Stimulated activated CD8-positive, alpha-beta memory T cell treated with anti-CD3 and anti-CD28 coated beads, Interleukin-2, amount 100 ng/mL, for 48 hours (primary cell): ENCODE measurements around the gene CNN2.

ENCODE experiments used
- DNase-seq, 2 donors: peaks; one replicate each; pipeline ENCODE4 v3.0.0-alpha.2; 2020; ENCODE audit warnings: low read depth in 2 of 2

Gene CNN2

DNA sequence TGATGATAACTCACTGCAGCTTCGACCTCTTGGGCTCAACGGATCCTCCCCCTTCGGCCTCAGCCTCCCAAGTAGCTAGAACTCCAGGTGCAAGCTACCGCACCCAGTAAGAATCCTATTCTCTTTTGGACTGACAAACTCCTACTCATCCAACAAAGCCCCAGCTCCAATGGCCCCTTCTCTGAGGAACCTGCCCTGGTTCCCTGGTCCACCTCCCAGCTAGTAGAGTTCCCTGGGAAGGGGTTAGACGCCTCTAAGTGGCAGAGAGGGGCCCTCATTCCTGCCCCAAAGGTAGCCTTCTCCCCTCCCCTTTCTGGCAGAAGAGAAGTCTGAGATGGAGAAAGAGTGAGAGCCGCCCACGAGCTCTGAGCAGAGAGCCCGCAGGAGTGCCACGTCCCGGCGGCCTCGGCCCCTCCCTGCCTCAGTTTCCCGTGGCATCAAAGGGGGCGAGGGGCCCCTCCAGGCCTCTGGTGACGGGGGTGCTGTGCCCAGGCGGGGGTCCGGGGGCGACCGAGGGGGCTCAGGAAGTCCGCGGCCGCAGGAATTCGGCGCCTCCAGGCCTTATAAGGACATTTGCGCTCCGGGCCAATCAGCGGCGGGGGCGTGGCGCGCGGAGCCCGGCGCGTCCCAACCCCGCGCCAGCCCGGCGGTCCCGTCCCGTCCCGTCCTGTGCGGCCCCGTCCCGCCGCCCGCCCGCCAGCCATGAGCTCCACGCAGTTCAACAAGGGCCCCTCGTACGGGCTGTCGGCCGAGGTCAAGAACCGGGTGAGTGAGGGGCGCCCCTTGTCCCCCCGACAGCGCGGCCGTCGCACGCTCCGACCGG lies at the start of gene CNN2:
CNN2 (plus strand) TSS at position 649 of the 823 bp plus-strand sequence; CDS start at position 703, 54 bp downstream.
- peak; percentile 58 to 61 for DNase-seq

DNA sequence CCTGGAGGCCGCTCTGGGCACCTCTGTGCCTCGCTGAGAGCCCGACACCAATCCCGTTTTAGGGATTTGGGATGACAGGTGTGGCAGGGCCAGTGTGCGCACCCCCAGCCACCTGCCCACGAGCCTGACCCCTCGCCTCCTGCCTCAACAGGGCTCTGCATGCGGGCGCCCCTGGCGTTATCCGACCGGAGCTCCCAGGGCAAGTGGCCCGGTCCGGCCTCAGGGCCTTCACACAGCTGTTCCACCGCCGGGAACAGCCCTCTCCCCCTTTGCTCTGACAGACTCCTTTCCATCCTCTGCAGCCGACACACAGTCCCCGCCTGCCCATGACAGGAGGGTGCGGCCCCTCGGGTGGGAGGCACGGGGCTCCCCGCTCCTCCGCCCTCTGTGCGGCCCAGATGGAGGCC lies 49.3 kb upstream of the CNN2 start:
- DNase-seq, result no peak

DNA sequence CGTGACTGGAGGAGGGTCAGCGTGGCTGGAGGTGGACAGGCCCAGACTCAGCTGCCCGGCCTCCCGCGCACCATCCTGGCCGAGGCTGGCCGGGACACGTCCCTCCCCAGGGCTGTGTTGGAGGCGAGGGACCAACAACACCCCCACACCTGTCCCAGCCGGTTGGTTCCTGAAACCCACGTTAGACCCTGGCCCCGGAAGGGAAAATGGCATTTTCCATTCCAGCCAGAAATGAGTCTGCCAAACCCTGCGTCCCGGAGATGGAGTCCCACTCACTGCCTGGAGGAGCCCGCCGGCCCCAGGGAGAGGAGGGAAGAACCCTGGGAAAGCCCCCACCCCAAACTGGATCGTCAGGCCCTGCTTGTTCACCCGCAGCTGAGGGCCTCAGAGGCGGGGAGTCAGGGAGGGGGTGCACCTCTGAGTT lies 47.1 kb upstream of the CNN2 start:
- no peak for DNase-seq

DNA sequence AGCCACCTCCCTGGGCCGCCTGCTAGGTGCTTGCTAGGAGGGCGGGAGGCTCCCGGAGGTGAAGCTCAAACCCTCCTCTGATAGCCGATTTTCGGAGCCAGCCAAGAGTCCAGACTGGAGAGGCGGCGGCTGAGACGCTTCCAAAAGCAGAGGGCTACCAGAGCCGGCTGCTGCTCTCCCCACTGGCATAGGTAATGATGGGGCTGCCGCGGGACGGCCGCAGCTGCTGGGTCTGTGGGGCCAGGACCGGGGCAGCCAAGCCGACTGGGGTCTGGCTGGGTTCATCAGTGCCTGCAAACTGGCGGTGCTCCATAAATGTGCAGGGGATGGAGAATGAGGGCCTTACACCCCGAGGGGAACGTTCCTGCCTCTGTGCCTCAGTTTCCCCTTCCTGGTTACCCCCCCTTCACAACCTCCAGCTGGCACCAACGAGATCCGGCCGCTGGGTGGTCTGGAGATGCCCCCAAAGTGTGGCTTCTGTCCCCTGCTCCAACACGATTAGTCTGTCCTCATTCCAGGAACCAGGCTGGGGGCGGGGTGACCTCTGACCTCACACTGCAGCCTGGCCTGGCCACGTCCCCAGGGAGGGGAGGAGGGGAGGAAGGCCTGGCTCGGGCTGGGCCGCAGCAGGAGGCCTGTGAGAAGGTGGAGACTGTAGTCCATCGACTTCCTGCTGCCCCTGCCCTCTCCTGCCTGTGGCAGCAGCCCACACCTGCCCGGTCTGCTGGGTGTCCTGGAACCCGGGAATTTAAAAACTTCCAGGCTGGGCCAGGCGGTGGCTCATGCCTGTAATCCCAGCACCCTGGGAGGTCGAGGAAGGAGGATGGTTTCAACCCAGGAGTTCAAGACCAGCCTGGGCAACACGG lies 46.0 kb upstream of the CNN2 start:
- no peak for DNase-seq

DNA sequence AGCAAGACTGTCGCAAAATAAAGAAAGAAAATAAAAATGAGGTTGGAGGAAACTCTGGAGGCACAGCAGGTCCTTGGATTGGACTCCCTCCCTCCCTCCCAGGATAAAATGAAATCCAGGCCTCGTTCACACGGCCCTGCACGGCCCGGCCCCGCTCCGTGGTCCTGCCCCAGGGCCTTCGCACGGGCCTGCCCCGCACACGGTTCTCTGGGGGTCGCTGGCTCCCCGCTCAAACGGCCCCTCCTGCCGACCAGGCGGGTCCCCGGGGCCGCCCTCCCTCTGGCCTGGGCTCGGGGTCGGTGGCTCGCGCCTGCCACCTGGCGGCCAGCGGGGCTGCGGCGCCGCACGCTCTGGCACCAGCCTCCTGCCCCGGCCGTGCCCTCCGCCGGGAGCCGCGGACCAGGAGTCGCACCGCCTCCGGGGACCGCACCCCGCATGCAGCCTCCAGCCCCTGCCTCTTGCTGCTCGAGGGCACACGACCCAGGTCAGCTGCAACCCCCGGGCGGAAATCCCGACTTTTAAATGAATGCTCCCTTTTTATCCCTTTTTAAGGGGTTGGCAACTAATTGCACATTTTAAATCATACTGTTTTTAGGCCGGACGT lies 43.7 kb upstream of the CNN2 start:
- peak; percentile 70 to 74 for DNase-seq

DNA sequence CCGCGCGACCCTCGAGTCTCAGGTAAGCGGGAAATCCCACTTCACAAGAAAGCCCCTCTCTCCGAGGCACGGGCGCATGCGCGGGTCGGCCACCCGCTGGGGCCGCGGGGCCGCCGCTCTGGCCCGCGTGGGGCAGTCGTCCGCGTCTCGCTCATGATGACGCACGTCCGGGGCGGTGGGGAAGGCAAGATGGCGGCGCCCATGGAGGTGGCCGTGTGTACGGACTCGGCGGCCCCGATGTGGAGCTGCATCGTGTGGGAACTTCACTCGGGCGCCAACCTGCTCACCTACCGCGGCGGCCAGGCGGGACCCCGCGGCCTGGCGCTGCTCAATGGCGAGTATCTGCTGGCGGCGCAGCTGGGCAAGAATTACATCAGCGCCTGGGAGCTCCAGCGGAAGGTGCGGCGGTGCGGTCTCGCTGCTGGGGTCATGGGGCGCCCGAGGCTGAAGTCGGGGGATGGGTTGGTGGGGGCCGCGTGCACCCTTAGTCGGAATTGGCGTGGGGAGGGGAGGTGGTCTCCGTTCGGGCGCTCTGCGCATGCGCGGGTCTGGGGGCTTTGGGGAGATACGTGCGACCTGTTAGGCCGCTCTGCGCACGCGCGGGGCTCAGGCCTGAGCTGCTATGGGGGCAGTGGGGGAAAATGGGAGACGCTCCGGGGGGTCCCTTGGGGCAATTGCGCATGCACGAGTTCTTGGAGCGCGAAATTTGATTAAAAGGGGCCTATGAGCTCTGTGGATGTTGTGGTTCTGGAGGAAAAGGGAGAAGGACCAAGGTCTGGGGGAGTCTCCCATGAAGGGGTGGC lies 42.0 kb upstream of the CNN2 start, which contains the start of gene WDR18:
WDR18 (plus strand) TSS at position 181 of the 803 bp plus-strand sequence; CDS start at position 190, 9 bp downstream.
- DNase-seq, result peak; percentile 89 to 91

DNA sequence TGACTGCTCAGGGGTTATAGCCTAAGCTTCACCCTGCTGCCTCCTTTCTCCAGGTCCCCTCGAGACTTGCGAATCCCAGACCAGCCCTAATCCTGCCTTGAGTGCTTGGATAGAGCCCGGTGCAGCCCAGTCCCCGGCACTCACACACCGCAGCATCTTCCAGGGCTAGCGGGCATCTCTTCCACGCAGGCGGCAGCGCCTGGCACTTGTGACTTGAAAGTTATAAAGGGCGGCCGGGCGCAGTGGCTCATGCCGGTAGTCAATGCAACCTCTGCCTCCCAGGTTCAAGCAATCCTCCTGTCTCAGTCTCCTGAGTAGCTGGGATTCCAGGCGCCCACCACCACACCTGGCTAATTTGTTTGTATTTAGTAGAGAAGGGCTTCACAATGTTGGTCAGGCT lies 40.3 kb upstream of the CNN2 start:
- no peak for DNase-seq

DNA sequence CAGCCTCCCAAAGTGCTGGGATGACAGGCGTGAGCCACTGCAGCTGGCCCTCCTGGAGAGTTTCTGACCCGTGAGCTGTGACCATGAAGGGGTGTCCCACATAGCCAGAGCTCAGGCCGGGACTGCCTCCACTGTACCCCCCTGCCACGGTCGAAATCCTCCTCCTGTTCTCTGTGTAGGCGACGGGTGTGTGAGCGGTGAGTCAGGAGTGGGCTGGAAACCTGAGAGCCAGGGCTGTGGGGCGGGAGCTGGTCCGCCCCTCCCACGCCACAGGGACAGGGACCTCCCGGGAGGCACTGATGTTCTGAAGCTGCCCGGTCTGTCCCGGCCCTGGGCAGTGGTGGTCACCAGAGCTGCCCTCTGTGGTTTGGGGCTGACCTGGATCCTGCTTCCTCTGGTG lies 38.3 kb upstream of the CNN2 start:
- no peak for DNase-seq

DNA sequence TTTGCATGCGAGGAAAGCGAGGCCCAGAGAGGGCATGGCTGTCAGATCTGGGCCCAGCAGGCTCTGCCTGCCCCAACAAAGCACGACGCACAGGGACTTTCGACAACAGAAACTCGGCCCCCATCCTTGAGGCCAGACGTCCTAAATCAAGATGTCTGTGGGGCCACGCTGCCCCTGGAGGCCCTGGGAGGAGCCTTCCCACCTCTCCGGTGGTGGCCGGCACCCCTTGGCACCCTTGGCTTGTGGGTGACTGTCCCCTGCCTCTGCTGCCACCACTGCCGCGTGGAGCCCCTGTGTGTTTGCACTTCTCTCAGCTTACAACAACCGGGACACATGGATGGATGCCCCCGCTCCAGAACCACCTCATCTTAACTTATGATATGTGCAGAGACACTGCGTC lies 37.9 kb upstream of the CNN2 start:
- no peak for DNase-seq

DNA sequence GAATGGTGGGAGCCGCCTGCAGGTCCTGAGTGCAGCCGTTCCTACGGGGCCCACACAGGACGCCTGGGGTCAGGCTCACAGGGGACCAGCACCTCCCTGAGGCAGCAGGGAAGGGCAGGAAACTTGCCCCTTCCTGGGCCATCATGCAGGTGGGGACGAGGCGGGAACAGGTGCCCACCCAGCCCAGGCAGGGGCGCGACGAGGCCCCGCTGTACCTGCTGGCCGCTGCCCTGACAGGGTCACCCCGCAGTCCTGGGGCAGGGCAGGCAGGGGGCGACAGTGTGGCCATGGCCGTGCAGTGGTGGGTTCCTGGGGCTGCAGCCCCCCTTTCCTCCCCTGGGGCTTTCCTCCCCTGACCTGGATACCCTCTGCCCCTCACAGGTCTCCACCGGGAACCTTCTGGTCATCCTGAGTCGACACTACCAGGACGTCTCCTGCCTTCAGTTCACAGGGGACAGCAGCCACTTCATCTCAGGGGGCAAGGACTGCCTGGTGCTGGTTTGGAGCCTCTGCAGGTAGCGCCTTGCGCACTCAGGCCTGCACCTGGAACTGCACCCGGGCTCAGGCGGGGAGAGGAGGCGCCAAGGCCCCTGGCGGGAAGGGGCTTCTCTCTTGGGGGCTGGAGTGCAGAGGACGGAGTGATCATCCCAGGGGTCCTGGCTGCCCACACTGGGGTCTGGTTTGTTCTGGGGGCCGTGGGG lies 36.9 kb upstream of the CNN2 start:
- DNase-seq, result no peak

DNA sequence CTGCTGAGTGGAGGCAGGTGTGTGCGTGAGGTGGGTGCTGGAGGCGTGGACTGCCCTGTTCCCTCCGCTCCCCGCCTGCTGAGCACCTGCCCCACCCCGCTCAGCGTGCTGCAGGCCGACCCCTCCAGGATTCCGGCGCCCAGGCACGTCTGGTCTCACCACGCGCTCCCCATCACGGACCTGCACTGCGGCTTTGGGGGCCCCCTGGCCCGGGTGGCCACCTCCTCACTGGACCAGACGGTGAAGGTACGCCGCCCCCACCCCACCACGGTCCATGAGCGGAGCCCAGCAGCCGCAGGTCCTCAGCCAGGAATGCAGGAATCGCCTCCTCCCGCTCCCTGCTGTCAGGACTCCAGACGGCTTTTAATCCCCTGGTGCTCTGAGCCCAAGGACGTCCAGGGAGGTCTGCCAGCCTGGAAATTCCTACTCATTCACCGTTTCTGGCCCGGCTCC lies 36.3 kb upstream of the CNN2 start:
- DNase-seq, result no peak

DNA sequence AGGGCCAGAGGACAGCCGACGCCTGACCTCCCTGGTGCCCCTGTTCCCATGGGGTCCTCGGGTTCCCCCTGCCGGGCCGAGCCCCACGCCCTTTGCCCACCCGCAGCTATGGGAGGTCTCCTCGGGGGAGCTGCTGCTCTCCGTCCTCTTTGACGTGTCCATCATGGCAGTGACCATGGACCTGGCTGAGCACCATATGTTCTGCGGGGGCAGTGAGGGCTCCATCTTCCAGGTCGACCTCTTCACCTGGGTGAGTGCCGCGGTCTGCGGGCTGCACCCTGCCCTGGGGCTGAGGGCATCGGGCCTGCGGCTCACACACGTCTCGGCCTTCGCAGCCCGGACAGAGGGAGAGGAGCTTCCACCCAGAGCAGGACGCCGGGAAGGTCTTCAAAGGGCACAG lies 35.7 kb upstream of the CNN2 start:
- DNase-seq, result no peak

DNA sequence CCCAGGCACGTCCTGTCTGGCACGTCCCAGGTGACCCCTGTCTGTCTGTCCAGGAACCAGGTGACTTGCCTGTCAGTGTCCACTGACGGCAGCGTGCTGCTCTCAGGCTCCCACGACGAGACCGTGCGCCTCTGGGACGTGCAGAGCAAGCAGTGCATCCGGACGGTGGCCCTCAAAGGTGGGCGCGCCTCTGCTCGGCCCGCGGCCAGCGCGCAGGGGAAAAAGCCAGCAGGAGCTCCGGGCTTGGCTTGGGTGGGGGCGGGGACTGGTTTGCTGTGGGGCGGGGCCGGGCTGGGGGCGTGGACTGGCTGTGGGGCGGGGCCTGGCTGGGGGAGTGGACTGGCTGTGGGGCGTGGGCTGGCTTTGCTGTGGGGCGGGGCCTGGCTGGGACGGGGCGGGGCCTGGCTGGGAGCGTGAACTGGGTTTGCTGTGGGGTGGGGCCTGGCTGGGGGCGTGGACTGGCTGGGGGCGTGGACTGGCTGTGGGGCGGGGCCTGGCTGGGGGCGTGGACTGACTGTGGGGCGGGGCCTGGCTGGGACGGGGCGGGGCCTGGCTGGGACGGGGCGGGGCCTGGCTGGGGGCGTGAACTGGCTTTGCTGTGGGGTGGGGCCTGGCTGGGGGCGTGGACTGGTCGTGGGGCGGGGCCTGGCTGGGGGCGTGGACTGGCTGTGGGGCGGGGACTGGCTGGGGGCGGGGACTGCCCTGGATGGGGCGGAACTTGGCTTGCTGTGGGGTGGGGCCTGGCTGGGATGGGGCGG lies 35.1 kb upstream of the CNN2 start:
- peak; percentile 64 to 73 for DNase-seq

DNA sequence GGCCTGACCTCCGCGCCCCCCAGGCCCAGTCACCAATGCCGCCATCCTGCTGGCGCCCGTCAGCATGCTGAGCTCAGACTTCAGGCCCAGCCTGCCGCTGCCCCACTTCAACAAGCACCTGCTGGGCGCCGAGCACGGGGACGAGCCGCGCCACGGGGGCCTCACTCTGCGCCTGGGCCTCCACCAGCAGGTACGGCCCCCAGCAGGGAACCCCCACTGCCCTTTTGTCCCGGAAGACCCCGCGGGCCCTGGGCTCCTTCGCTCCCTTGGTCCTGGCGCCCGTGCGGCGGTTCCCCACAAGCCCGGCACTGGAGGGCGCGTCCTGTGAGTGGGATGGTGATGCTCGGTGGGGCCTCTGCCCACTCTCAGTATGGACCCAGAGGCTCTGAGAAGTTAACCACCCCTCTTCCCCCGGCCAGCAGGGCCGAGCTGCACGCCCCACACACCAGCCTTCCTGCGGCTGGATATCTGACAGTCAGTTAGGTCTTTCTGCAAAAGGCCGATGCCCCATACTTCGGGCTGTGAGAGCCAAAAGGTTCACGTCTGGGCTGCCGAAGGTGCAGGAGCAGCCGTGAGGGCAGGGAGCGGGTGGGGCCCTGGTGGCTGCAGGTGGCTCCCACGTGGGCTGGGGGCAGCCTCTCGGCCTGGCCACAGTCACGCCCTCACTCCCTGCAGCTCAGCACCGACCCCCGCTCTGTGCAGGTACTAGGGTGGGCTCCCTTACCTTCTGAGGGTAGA lies 34.3 kb upstream of the CNN2 start:
- no peak for DNase-seq

DNA sequence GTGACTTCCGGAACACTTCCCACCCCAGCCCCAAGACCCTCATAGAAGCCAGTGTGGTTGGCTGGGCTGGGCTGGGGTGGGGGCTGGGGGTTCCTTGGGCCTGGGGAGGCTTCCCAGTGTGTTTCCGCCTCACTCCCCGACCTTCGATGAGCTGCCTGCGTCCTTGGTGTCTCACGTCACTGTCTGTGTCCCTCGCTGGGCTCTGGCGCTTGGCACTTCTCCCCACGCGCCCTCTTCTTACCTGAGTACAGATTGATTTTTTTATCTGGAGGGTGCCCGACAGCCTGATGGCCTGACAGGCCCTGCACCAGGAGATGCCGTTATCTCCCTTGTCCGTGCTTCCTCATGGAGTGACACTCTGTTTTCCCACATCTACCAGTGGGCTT lies 33.7 kb upstream of the CNN2 start:
- no peak for DNase-seq

DNA sequence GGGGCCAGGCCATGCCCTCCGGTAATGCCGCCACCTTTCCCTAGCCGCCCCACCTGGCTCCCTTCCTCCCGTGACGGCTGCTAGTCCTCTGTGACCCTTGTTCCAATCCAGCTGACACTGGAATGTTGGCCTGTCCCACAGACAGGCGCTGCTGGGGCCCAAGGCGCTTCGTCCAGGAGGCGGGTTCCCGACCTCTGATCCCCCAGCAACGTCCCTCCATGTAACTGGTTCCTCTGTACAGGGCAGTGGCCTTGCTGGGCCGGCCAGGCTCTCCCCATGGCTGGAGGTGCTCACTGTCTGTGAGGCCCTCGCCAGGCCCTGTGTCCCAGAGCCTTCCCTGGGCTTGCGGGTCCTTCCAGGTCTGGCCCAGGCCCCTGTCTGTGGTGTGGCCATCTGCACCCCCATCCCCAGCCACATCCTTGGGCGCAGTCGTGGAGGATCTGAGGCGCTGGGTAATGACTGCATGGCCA lies 33.0 kb upstream of the CNN2 start:
- no peak for DNase-seq

DNA sequence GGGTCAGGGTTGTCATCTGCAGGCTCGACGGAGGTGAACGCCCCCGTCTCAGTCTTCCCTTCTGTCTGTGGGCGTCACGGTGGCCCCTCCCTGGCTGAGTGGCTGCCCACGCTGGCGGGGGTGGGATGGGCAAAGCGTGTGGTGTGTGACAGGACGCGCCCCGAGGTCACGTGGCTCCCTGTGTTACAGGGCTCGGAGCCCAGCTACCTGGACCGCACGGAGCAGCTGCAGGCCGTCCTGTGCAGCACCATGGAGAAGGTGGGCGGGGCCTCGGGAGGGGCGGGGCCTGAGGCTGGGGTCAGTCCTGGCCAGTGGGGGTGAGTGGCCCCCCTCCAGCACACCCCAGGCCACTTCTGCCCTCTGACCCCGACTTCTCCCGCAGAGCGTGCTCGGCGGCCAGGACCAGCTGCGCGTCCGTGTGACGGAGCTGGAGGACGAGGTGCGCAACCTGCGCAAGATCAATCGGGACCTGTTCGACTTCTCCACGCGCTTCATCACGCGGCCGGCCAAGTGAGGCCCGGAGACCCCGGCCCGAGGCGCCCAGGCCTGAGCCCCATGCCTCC lies 32.5 kb upstream of the CNN2 start:
- DNase-seq, result no peak

DNA sequence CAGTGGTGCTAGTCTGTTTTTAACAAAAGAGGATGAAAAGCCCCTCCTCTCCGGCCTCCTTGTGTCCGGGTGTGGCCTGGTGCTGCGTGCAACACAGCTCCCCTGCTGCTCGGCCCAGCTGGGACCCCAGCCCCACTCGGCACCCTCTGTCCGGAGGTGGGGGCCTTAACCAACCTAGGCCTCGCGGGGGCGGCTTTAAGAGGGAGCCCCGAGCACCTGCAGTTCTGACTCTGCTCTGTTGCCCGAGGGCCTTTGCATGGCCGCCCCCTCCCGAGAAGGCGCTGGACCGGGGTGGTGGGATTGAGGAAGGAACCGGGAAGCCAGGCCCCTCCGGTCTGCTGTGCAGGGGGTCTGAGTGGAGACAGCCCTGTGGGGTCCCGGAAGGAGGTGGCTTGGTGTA lies 31.9 kb upstream of the CNN2 start:
- DNase-seq, result no peak
